Measurements from ENCODE around the gene EXT2. TPM values are rescaled to one million over a fixed set of nuclear protein-coding genes. Genes with fewer than 3 reads are reported as not detected.

EXT2 gene
- total RNA-seq, 1 donor from 2014 or later, result 106 TPM

- Mint-ChIP-seq H3K4me3 (ENCODE audit: unreplicated experiment) (no peak overlapping the region), H3K36me3 (ENCODE audit: low read depth) (no peaks in the 10 kb centered on the region), H3K27ac (ENCODE audit: unreplicated experiment) (no peak overlapping the region), H3K4me1 (ENCODE audit: low read depth) (peaks cover 4% of the 10 kb centered on the region), H3K9me3 (ENCODE audit: low read depth) (no peaks in the 10 kb centered on the region), H3K27me3 (ENCODE audit: low read depth) (no peaks in the 10 kb centered on the region)
- no peak for DNase-seq (ENCODE audit: low spot score)
- TF ChIP-seq CTCF (IDR thresholded peaks at IDR 0.05), result no peak
Measured at GRCh38 chr11:44282620-44283019, 187.1 kb downstream of the EXT2 start.

- no peaks in the 10 kb centered on the region for H3K27me3 Mint-ChIP-seq (ENCODE audit: low read depth)
- no peak for TF ChIP-seq CTCF (IDR thresholded peaks at IDR 0.05)
- no peak for DNase-seq (ENCODE audit: low spot score)
- H3K4me1 Mint-ChIP-seq (ENCODE audit: low read depth), result peaks cover 4% of the 10 kb centered on the region
- no peak overlapping the region for H3K27ac Mint-ChIP-seq (ENCODE audit: unreplicated experiment)
- H3K9me3 Mint-ChIP-seq (ENCODE audit: low read depth), result no peaks in the 10 kb centered on the region
- H3K36me3 Mint-ChIP-seq (ENCODE audit: low read depth), result no peaks in the 10 kb centered on the region
- no peak overlapping the region for H3K4me3 Mint-ChIP-seq (ENCODE audit: unreplicated experiment)
Measured at GRCh38 chr11:44285756-44286155, 190.3 kb downstream of the EXT2 start.

- TF ChIP-seq CTCF (IDR thresholded peaks at IDR 0.05), result peak; percentile 96
- DNase-seq (ENCODE audit: low spot score), result no peak
- peaks cover 4% of the 10 kb centered on the region for H3K4me1 Mint-ChIP-seq (ENCODE audit: low read depth)
- no peaks in the 10 kb centered on the region for H3K36me3 Mint-ChIP-seq (ENCODE audit: low read depth)
- H3K9me3 Mint-ChIP-seq (ENCODE audit: low read depth), result no peaks in the 10 kb centered on the region
- H3K27me3 Mint-ChIP-seq (ENCODE audit: low read depth), result no peaks in the 10 kb centered on the region
- no peak overlapping the region for H3K27ac Mint-ChIP-seq (ENCODE audit: unreplicated experiment)
- H3K4me3 Mint-ChIP-seq (ENCODE audit: unreplicated experiment), result no peak overlapping the region
Measured at GRCh38 chr11:44286268-44286880, 190.9 kb downstream of the EXT2 start.

GRCh38 chr11:44286911-44287310 lies 191.4 kb downstream of the EXT2 start:
- H3K4me3 Mint-ChIP-seq (ENCODE audit: unreplicated experiment), result no peak overlapping the region
- no peak for DNase-seq (ENCODE audit: low spot score)
- no peaks in the 10 kb centered on the region for H3K27me3 Mint-ChIP-seq (ENCODE audit: low read depth)
- H3K36me3 Mint-ChIP-seq (ENCODE audit: low read depth), result no peaks in the 10 kb centered on the region
- H3K9me3 Mint-ChIP-seq (ENCODE audit: low read depth), result no peaks in the 10 kb centered on the region
- peaks cover 4% of the 10 kb centered on the region for H3K4me1 Mint-ChIP-seq (ENCODE audit: low read depth)
- H3K27ac Mint-ChIP-seq (ENCODE audit: unreplicated experiment), result no peak overlapping the region
- no peak for TF ChIP-seq CTCF (IDR thresholded peaks at IDR 0.05)

- Mint-ChIP-seq H3K36me3 (ENCODE audit: low read depth) (no peaks in the 10 kb centered on the region), H3K4me3 (ENCODE audit: unreplicated experiment) (no peak overlapping the region), H3K27ac (ENCODE audit: unreplicated experiment) (no peak overlapping the region), H3K27me3 (ENCODE audit: low read depth) (no peaks in the 10 kb centered on the region), H3K9me3 (ENCODE audit: low read depth) (no peaks in the 10 kb centered on the region), H3K4me1 (ENCODE audit: low read depth) (peaks cover 4% of the 10 kb centered on the region)
- DNase-seq (ENCODE audit: low spot score), result no peak
- no peak for TF ChIP-seq CTCF (IDR thresholded peaks at IDR 0.05)
Measured at GRCh38 chr11:44288133-44288526, 192.7 kb downstream of the EXT2 start.
